ENCODE data around the gene CRIM1. TPM values are rescaled to one million over a fixed set of nuclear protein-coding genes. Genes with fewer than 3 reads are reported as not detected.
A peak's percentile ranks its signal among the peaks of the same experiment; 100 is the strongest.

Gene CRIM1
- total RNA-seq, 2 donors from 2014 or later: 55.7 to 90.7 TPM

DNA sequence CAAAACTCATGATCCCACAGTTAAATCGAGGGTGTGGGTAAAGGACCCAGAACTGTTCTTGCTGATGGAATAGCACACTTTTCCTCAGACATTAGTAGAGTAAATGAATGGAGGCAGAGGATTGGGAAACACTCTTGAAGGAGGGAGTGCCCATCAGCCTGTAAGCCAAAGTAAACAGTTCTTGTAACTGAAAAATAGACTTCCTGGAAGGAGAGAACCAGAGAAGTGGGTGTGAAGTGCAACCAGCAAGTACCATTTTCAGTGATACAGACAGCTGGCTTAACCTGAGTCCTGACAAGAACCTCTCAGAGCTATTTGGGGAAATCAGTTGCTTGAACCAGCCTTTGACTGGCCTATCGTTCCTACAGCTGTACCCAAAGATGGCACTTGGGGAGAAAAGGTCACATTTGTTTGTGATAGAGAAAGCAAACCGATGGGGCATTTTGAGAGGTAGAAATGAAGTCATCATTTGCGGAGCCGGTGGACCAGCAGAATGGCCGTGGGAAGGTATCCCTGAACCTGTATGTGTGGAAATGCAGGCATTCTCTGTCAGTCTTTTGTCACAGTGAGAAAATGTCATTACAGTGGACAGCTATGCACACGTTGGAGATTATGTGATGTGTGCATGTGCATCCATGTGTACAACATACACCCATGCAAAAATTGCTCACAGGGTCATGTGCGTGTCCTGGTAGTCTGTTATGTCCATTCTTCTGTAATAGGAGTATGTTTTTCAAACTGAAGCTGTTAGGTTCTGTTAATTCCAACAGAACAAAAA lies 17.8 kb downstream of the CRIM1 start:
- H3K27ac ChIP-seq: peak overlapping the region; percentile 79
- H3K36me3 ChIP-seq: no peaks in the 10 kb centered on the region
- TF ChIP-seq CTCF (IDR thresholded peaks at IDR 0.05): no peak
- no peaks in the 10 kb centered on the region for H3K27me3 ChIP-seq
- DNase-seq: peak; percentile 61
- H3K9me3 ChIP-seq: no peaks in the 10 kb centered on the region
- H3K4me3 ChIP-seq: no peak overlapping the region
- intact Hi-C loops (cut with DNase I): no loop called here
- H3K4me1 ChIP-seq: peaks cover 9% of the 10 kb centered on the region
- H3K9ac ChIP-seq (ENCODE audit: low read depth in 2 of 2, low read length in 2 of 2): peak overlapping the region in 1 of 2 donors; percentile 53

GRCh38 chr2:36374585-36374984 lies 19.0 kb downstream of the CRIM1 start:
- no peak for TF ChIP-seq CTCF (IDR thresholded peaks at IDR 0.05)

GRCh38 chr2:36376319-36376765 lies 20.8 kb downstream of the CRIM1 start:
- no peak for TF ChIP-seq CTCF (IDR thresholded peaks at IDR 0.05)
- no peaks in the 10 kb centered on the region for H3K36me3 ChIP-seq
- peak; percentile 90 for DNase-seq
- no peaks in the 10 kb centered on the region for H3K27me3 ChIP-seq
- intact Hi-C loops (cut with DNase I): no loop called here
- peak overlapping the region; percentile 53 for H3K27ac ChIP-seq
- peak overlapping the region in 1 of 2 donors; percentile 72 for H3K9ac ChIP-seq (ENCODE audit: low read depth in 2 of 2, low read length in 2 of 2)
- no peaks in the 10 kb centered on the region for H3K9me3 ChIP-seq
- H3K4me1 ChIP-seq: peaks cover 17% of the 10 kb centered on the region
- no peak overlapping the region for H3K4me3 ChIP-seq

More at GRCh38 chr2:36374585-36374984, 19.0 kb downstream of the CRIM1 start:
- Histone ChIP-seq H3K4me1 (peaks cover 8% of the 10 kb centered on the region), H3K9ac (ENCODE audit: low read depth in 2 of 2, low read length in 2 of 2) (no peak overlapping the region), H3K9me3 (no peaks in the 10 kb centered on the region), H3K4me3 (no peak overlapping the region), H3K27ac (peak overlapping the region; percentile 79), H3K36me3 (no peaks in the 10 kb centered on the region), H3K27me3 (no peaks in the 10 kb centered on the region)
- intact Hi-C loops (cut with DNase I): no loop called here
- DNase-seq: no peak

GRCh38 chr2:36376992-36377738 lies 21.6 kb downstream of the CRIM1 start:
- no peak for TF ChIP-seq CTCF (IDR thresholded peaks at IDR 0.05)
- peak overlapping the region in 1 of 2 donors; percentile 72 for H3K9ac ChIP-seq (ENCODE audit: low read depth in 2 of 2, low read length in 2 of 2)
- H3K9me3 ChIP-seq: no peaks in the 10 kb centered on the region
- H3K36me3 ChIP-seq: no peaks in the 10 kb centered on the region
- DNase-seq: peak; percentile 79
- H3K4me3 ChIP-seq: no peak overlapping the region
- H3K27me3 ChIP-seq: no peaks in the 10 kb centered on the region
- peaks cover 19% of the 10 kb centered on the region for H3K4me1 ChIP-seq
- intact Hi-C loops (cut with DNase I): no loop called here
- peak overlapping the region; percentile 53 for H3K27ac ChIP-seq

- DNase-seq: peak; percentile 19
- intact Hi-C loops (cut with DNase I): no loop called here
- H3K9ac ChIP-seq (ENCODE audit: low read depth in 2 of 2, low read length in 2 of 2): peak overlapping the region in 1 of 2 donors; percentile 21
- H3K27me3 ChIP-seq: no peaks in the 10 kb centered on the region
- H3K9me3 ChIP-seq: no peaks in the 10 kb centered on the region
- peak overlapping the region; percentile 65 for H3K27ac ChIP-seq
- H3K36me3 ChIP-seq: no peaks in the 10 kb centered on the region
- TF ChIP-seq CTCF (IDR thresholded peaks at IDR 0.05): no peak
- H3K4me1 ChIP-seq: peaks cover 11% of the 10 kb centered on the region
- no peak overlapping the region for H3K4me3 ChIP-seq
Measured at GRCh38 chr2:36379710-36380448, 24.3 kb downstream of the CRIM1 start.
